H1 (cell line): ENCODE data around the gene CLN3. TPM values are rescaled to one million over a fixed set of nuclear protein-coding genes. Genes with fewer than 3 reads are reported as not detected.

Source experiments
- CTCF ChIA-PET: fragments of 300-600 bp; sonication (Branson Sonifier 250); formaldehyde crosslinking; loops from one replicate; lab custom pipeline; 2021; ENCODE audit not compliant: partially characterized antibody; lab: Charles Lee
- POLR2A ChIA-PET: fragments of 300-600 bp; sonication (Branson Sonifier 250); formaldehyde crosslinking; loops from one replicate; lab custom pipeline; 2021; ENCODE audit warnings: inconsistent platforms; ENCODE audit not compliant: partially characterized antibody; lab: Charles Lee
- DNase-seq, 2 experiments: peaks; one replicate each; pipeline versions ENCODE4 v3.0.0 to v3.0.0-alpha.2; 2010 to 2022; ENCODE audit warnings: low spot score in 2 of 2, low read depth in 1 of 2, mixed read lengths in 1 of 2
- FAIRE-seq: peaks from 2 replicates; lab custom pipeline; 2011; peaks lifted over from hg19 to GRCh38; lab: Jason Lieb, UNC
- H2AFZ ChIP-seq: 2 replicates; pipeline ENCODE4 v1.8.1; 2012; ENCODE audit warnings: low read length, inconsistent platforms
- H2AK5ac ChIP-seq: 2 replicates; pipeline ENCODE4 v1.6.1; 2013; ENCODE audit warnings: low read depth, low read length
- H2BK120ac ChIP-seq: replicated peaks from 2 replicates; pipeline ENCODE3; 2013; ENCODE audit warnings: low read depth, low read length, inconsistent platforms
- H2BK12ac ChIP-seq: 2 replicates; pipeline ENCODE4 v1.6.1; 2013; ENCODE audit warnings: low read depth, low read length
- H2BK15ac ChIP-seq: 2 replicates; pipeline ENCODE4 v1.6.1; 2013; ENCODE audit warnings: low read length
- H2BK20ac ChIP-seq: 2 replicates; pipeline ENCODE4 v1.6.1; 2013; ENCODE audit warnings: low read length
- H2BK5ac ChIP-seq: 2 replicates; pipeline ENCODE4 v1.6.1; 2013; ENCODE audit warnings: low read depth, low read length
- H3K14ac ChIP-seq: 2 replicates; pipeline ENCODE4 v1.6.1; 2013; ENCODE audit warnings: inconsistent platforms; ENCODE audit not compliant: insufficient read length
- H3K18ac ChIP-seq: 2 replicates; pipeline ENCODE4 v1.6.1; 2013; ENCODE audit warnings: low read length; ENCODE audit errors: extremely low read depth
- H3K23ac ChIP-seq: 2 replicates; pipeline ENCODE4 v1.6.1; 2013; ENCODE audit warnings: inconsistent platforms; ENCODE audit not compliant: insufficient read length
- H3K23me2 ChIP-seq: 2 replicates; pipeline ENCODE4 v1.6.1; 2013; ENCODE audit warnings: low read depth, low read length
- H3K27ac ChIP-seq: 2 replicates; pipeline ENCODE4 v1.6.1; 2011; ENCODE audit warnings: low read depth, low read length, inconsistent platforms
- H3K27me3 ChIP-seq, 4 experiments: replicated peaks in 1 of 4; 1 replicate in 1 of 4; 2 replicates in 3 of 4; pipeline versions ENCODE4 v1.6.1 to v1.8.1; 2011 to 2013; ENCODE audit warnings: low read length in 3 of 4, mild to moderate bottlenecking in 3 of 4, inconsistent platforms in 2 of 4, mixed read lengths in 2 of 4, moderate library complexity in 1 of 4; ENCODE audit not compliant: control insufficient read depth in 3 of 4, insufficient read depth in 3 of 4; ENCODE audit errors: extremely low read depth in 1 of 4
- H3K36me3 ChIP-seq, 4 experiments: 2 replicates each; pipeline versions ENCODE4 v1.6.1 to v1.8.1; 2011 to 2013; ENCODE audit warnings: mild to moderate bottlenecking in 4 of 4, low read length in 3 of 4, moderate library complexity in 2 of 4, control low read depth in 1 of 4, inconsistent platforms in 1 of 4; ENCODE audit not compliant: insufficient read depth in 4 of 4, control insufficient read depth in 2 of 4
- H3K4ac ChIP-seq: replicated peaks from 2 replicates; pipeline ENCODE3; 2013; ENCODE audit warnings: low read length, low read depth, mixed read lengths, inconsistent platforms; ENCODE audit not compliant: insufficient read length
- H3K4me1 ChIP-seq, 4 experiments: replicated peaks in 1 of 4; 1 replicate in 1 of 4; 2 replicates in 3 of 4; pipeline versions ENCODE4 v1.6.1 to v1.8.1; 2011 to 2013; ENCODE audit warnings: low read length in 3 of 4, inconsistent platforms in 2 of 4, mixed read lengths in 1 of 4; ENCODE audit not compliant: insufficient read depth in 4 of 4, control insufficient read depth in 3 of 4
- H3K4me2 ChIP-seq, 2 experiments: 2 replicates each; pipeline versions ENCODE4 v1.6.1 to v1.8.1; 2011 to 2013; ENCODE audit warnings: low read depth in 2 of 2, low read length in 2 of 2, control low read depth in 1 of 2, inconsistent platforms in 1 of 2, mild to moderate bottlenecking in 1 of 2; ENCODE audit not compliant: insufficient read depth in 1 of 2
- H3K4me3 ChIP-seq, 4 experiments: fragments of 200-600, 300-600 bp in 1 of 4; sonication (generic), shearing (Covaris generic), sonication (Bioruptor Twin) in 1 of 4; 2 replicates each; pipeline versions ENCODE4 v1.5.1 to v1.8.1; 2011 to 2016; ENCODE audit warnings: low read length in 4 of 4, low read depth in 3 of 4, control low read depth in 2 of 4, inconsistent platforms in 2 of 4, mild to moderate bottlenecking in 2 of 4, mixed read lengths in 1 of 4, moderate library complexity in 1 of 4; ENCODE audit not compliant: insufficient read depth in 2 of 4; ENCODE audit errors: extremely low read depth in 1 of 4
- H3K56ac ChIP-seq: replicated peaks from 2 replicates; pipeline ENCODE3; 2013; ENCODE audit warnings: low read depth, mild to moderate bottlenecking, mixed read lengths, low read length, inconsistent platforms; ENCODE audit not compliant: insufficient read length
- H3K79me1 ChIP-seq: 2 replicates; pipeline ENCODE4 v1.6.1; 2013; ENCODE audit warnings: low read depth, low read length, control low read depth
- H3K79me2 ChIP-seq, 2 experiments: 2 replicates each; pipeline versions ENCODE4 v1.6.1 to v1.8.1; 2012 to 2013; ENCODE audit warnings: low read length in 2 of 2, mild to moderate bottlenecking in 2 of 2, inconsistent platforms in 1 of 2; ENCODE audit not compliant: insufficient read depth in 2 of 2, control insufficient read depth in 1 of 2
- H3K9ac ChIP-seq, 4 experiments: replicated peaks in 1 of 4; 1 replicate in 1 of 4; 2 replicates in 3 of 4; pipeline versions ENCODE4 v1.6.1 to v1.8.1; 2011 to 2013; ENCODE audit warnings: low read depth in 3 of 4, low read length in 3 of 4, control low read depth in 2 of 4, mild to moderate bottlenecking in 2 of 4, moderate library complexity in 2 of 4, inconsistent platforms in 1 of 4; ENCODE audit errors: extremely low read depth in 1 of 4
- H3K9me3 ChIP-seq, 2 experiments: 2 replicates each; pipeline versions ENCODE4 v1.6.1 to v1.8.1; 2012 to 2013; ENCODE audit warnings: mild to moderate bottlenecking in 2 of 2, moderate library complexity in 2 of 2, control low read depth in 1 of 2, inconsistent platforms in 1 of 2, low read depth in 1 of 2, low read length in 1 of 2, mixed read lengths in 1 of 2; ENCODE audit not compliant: insufficient read depth in 2 of 2
- H4K20me1 ChIP-seq, 2 experiments: replicated peaks in 1 of 2; 2 replicates each; pipeline versions ENCODE3 to v1.8.1; 2011 to 2013; ENCODE audit warnings: inconsistent platforms in 2 of 2, low read length in 2 of 2, mild to moderate bottlenecking in 1 of 2; ENCODE audit not compliant: insufficient read depth in 2 of 2, control insufficient read depth in 1 of 2
- H4K5ac ChIP-seq: 2 replicates; pipeline ENCODE4 v1.6.1; 2013; ENCODE audit warnings: low read length, low read depth, mixed read lengths, inconsistent platforms; ENCODE audit not compliant: insufficient read length
- H4K8ac ChIP-seq: 2 replicates; pipeline ENCODE4 v1.8.0; 2013; ENCODE audit warnings: mild to moderate bottlenecking, moderate library complexity, low read length, inconsistent platforms; ENCODE audit not compliant: insufficient read depth; ENCODE audit errors: extremely low read depth
- H4K91ac ChIP-seq: replicated peaks from 2 replicates; pipeline ENCODE3; 2013; ENCODE audit warnings: low read length, mixed read lengths, inconsistent platforms; ENCODE audit not compliant: insufficient read length
- ASH2L ChIP-seq: fragments of 200-600, 300-600 bp; sonication (generic); IDR thresholded peaks from one replicate; pipeline ENCODE4 v1.7.1; 2017; ENCODE audit warnings: low read length
- BCL11A ChIP-seq, 2 experiments: IDR thresholded peaks; one replicate each; pipeline ENCODE4 v1.6.1; 2011; ENCODE audit warnings: low read depth in 2 of 2, low read length in 2 of 2, mild to moderate bottlenecking in 2 of 2
- CBX5 ChIP-seq: fragments of 300-800, 300-1000 bp; sonication (generic); IDR thresholded peaks from 2 replicates; pipeline ENCODE4 v1.7.1; 2016; ENCODE audit warnings: antibody characterized with exemption, low read length, low read depth
- GABPA ChIP-seq: IDR thresholded peaks from 2 replicates; pipeline ENCODE4 v1.6.1; 2011; ENCODE audit warnings: mild to moderate bottlenecking, low read length, moderate library complexity, borderline replicate concordance; ENCODE audit not compliant: insufficient read depth
- KDM4A ChIP-seq: IDR thresholded peaks from one replicate; pipeline ENCODE4 v1.7.1; 2012; ENCODE audit warnings: low read depth, mild to moderate bottlenecking, moderate library complexity, low read length, inconsistent platforms; ENCODE audit not compliant: severe bottlenecking
- PHF8 ChIP-seq: fragments of 200-600 bp; sonication (generic); conservative IDR thresholded peaks from 2 replicates; pipeline ENCODE4 v1.7.1; 2012; ENCODE audit warnings: low read depth, mild to moderate bottlenecking, inconsistent platforms, low read length, moderate library complexity
- POLR2A ChIP-seq, 2 experiments: IDR thresholded peaks; 1 replicate in 1 of 2; 2 replicates in 1 of 2; pipeline ENCODE4 v1.6.1; 2011; ENCODE audit warnings: low read depth in 2 of 2, low read length in 2 of 2, mild to moderate bottlenecking in 2 of 2; ENCODE audit errors: control extremely low read depth in 1 of 2
- RAD21 ChIP-seq, 2 experiments: IDR thresholded peaks in 1 of 2; conservative IDR thresholded peaks in 1 of 2; 2 replicates each; pipeline ENCODE4 v1.6.1; 2011; ENCODE audit warnings: low read depth in 2 of 2, low read length in 2 of 2, improper control_type of control experiment in 1 of 2, inconsistent platforms in 1 of 2, mild to moderate bottlenecking in 1 of 2, moderate library complexity in 1 of 2
- RBBP5 ChIP-seq: IDR thresholded peaks from 2 replicates; pipeline ENCODE4 v1.7.1; 2012; ENCODE audit warnings: low read depth, mild to moderate bottlenecking, inconsistent platforms, low read length, moderate library complexity, borderline replicate concordance
- WGBS, 2 experiments: shearing (Covaris generic) in 1 of 2; methylation state at CpG; one replicate each; pipeline versions ENCODE4 v1.1.6 to v1.1.7; 2013 to 2015; ENCODE audit warnings: low lambda C conversion rate in 2 of 2, mixed read lengths in 2 of 2, inconsistent platforms in 1 of 2, low coverage in 1 of 2, missing lambda C conversion rate in 1 of 2; ENCODE audit not compliant: insufficient replicate concordance in 2 of 2, insufficient coverage in 1 of 2, insufficient read length in 1 of 2; ENCODE audit errors: extremely low coverage in 1 of 2, missing lambda C conversion rate in 1 of 2; 5-methylcytosine and 5-hydroxymethylcytosine counted together
- polyA plus RNA-seq, 7 experiments: library from polyadenylated mRNA; depleted of rRNA in 3 of 7; stranded (reverse) in 5 of 7; unstranded in 2 of 7; fragments of >200 nt in 5 of 7; fragments of 200-250 nt in 2 of 7; gene quantifications; 1 replicate in 5 of 7; 2 replicates in 1 of 7; 4 replicates in 1 of 7; pipeline versions ENCODE4 v1.2.1 to v1.2.3, GENCODE V29; 2011 to 2013; ENCODE audit warnings: missing spikeins in 2 of 7, mixed read lengths in 2 of 7
- total RNA-seq: library from RNA; stranded (reverse); fragmentation: NEBNext Ultra II Directional; extraction: Animal tissue kit (Norgen Biotek cat#: 25700); gene quantifications from 2 replicates; pipeline ENCODE4 v1.2.1, GENCODE V29; 2021

The CLN3 gene
- total and polyA plus RNA-seq, 2 of the 8 experiments (the other 6 are each of a cell fraction or from before 2014, with no cell fraction given), result 22.9 to 44.3 TPM

DNA sequence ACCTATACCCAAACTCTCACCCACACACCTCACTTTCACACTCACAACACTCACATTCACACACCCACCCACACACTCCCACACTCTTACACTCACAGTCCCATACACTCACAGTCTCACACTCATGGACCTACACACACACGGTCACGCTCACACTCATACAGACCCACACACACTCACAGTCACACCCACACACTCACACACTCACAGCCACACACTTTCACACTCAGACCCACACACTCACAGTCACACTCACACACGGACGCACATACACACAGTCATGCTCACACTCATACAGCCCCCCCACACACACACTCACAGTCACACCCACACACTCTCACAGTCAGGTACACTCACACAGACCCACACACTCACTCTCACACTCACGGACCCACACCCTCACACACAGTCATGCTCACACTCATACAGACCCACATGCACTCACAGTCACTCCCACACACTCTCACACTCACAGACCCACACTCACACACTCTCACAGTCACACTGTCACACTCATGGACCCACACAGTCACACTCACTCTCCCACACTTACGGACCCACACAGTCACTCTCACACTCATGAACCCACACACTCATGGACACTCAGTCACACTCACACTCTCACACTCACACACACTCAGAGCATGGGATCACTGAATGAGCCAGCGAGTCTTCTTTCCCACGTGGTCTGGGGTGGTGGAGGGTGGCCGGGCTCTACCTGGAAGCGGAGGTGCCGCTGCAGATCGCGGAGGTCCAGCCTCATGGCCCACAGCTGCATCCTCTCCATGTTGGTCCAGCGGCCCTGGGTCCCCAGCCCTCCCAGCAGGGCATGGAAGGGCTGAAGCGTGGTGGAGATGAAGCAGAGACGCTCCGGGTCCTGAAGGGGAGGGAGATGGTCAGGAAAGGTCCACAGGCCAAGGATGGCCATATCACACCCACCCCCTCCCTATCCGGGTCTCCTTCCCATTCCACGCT, 9.7 kb upstream of the CLN3 start:
- peak overlapping the region; percentile 20; the same call in 1 of the 2 replicates for H4K8ac ChIP-seq
- no peak overlapping the region for H4K5ac ChIP-seq
- H3K79me2 ChIP-seq, result no peaks in the 10 kb centered on the region
- H3K4ac ChIP-seq, result no peak overlapping the region
- H2AFZ ChIP-seq, result no peak overlapping the region
- H3K4me1 ChIP-seq, result no peaks in the 10 kb centered on the region
- whole genome bisulfite sequencing, 2 experiments, result 86% methylated on average over 18 of the region's 19 CpGs; no CpG with 5 or more reads in 1 of the 2 experiments
- ChIA-PET CTCF (no interaction called here), POLR2A (no interaction called here)
- no peak overlapping the region for H3K14ac ChIP-seq
- no peak overlapping the region for H2BK120ac ChIP-seq
- H2BK15ac ChIP-seq, result peak overlapping the region; percentile 72
- no peak overlapping the region for H3K4me3 ChIP-seq
- H3K4me2 ChIP-seq, result no peak overlapping the region
- H3K23ac ChIP-seq, result no peak overlapping the region
- H3K56ac ChIP-seq, result no peak overlapping the region
- H2AK5ac ChIP-seq, result peak overlapping the region; percentile 94
- peak overlapping the region; percentile 80; the same call in 1 of the 2 replicates for H2BK20ac ChIP-seq
- no peak overlapping the region for H3K9ac ChIP-seq
- no peaks in the 10 kb centered on the region for H3K36me3 ChIP-seq
- peaks cover 0 to 2% (median 0%) of the 10 kb centered on the region in 4 experiments; a peak in 1 of 7 replicates for H3K27me3 ChIP-seq
- H4K20me1 ChIP-seq, result peaks cover 0 to 3% of the 10 kb centered on the region in 2 experiments
- H3K27ac ChIP-seq, result no peak overlapping the region
- H3K9me3 ChIP-seq, result no peaks in the 10 kb centered on the region
- no peak for FAIRE-seq
- peak overlapping the region; percentile 66; the same call in 1 of the 2 replicates for H2BK5ac ChIP-seq
- DNase-seq, result no peak
- TF ChIP-seq ASH2L (no peak), POLR2A (IDR thresholded peaks at IDR 0.05; ENCODE audit: control extremely low read depth in 1 of 2, low read depth in 2 of 2, low read length in 2 of 2) (no peak), CBX5 (no peak), GABPA (no peak), KDM4A (no peak), PHF8 (no peak), RBBP5 (no peak), BCL11A (IDR thresholded peaks at IDR 0.05; ENCODE audit: low read depth in 2 of 2, low read length in 2 of 2) (no peak), RAD21 (IDR thresholded peaks at IDR 0.05 in 1 of 2, conservative IDR thresholded peaks at IDR 0.05 in 1 of 2; ENCODE audit: low read depth in 2 of 2, low read length in 2 of 2) (no peak)
- TF ChIP-seq, all 59 proteins: peak for 0
- H2BK12ac ChIP-seq, result peak overlapping the region; percentile 68; the same call in 1 of the 2 replicates
- no peak overlapping the region for H4K91ac ChIP-seq
- H3K79me1 ChIP-seq, result no peaks in the 10 kb centered on the region
- peaks cover 10% of the 10 kb centered on the region; the same call in 1 of the 2 replicates for H3K23me2 ChIP-seq
- no peak overlapping the region for H3K18ac ChIP-seq
